Measurements from ENCODE around the gene OSBPL1A. TPM values are rescaled to one million over a fixed set of nuclear protein-coding genes. Genes with fewer than 3 reads are reported as not detected.

Gene OSBPL1A
- total RNA-seq, 6 donors from 2014 or later, result 33.3 to 64.5 (median 55.4) TPM

GRCh38 chr18:24277516-24278195 is 120.0 kb downstream of the OSBPL1A start:
- H3K4me3 ChIP-seq, result no peak overlapping the region
- DNase-seq, result no peak
- peaks cover 9 to 20% (median 14%) of the 10 kb centered on the region in 4 donors for H3K4me1 ChIP-seq
- no peak overlapping the region for H3K27ac ChIP-seq
- no peak for ATAC-seq (ENCODE audit: low FRiP score in 2 of 2)
- H3K36me3 ChIP-seq, result no peaks in the 10 kb centered on the region
- 62 to 71% methylated on average over 4 of the region's 4 CpGs for WGBS, 2 donors
- H3K9me3 ChIP-seq, result no peaks in the 10 kb centered on the region
- H3K27me3 ChIP-seq, result no peaks in the 10 kb centered on the region
- TF ChIP-seq EP300 (IDR thresholded peaks at IDR 0.05) (no peak), POLR2AphosphoS5 (IDR thresholded peaks at IDR 0.05) (no peak), CTCF (IDR thresholded peaks at IDR 0.05) (no peak), POLR2A (IDR thresholded peaks at IDR 0.05) (no peak)

- Histone ChIP-seq H3K9me3 (no peaks in the 10 kb centered on the region), H3K27ac (no peak overlapping the region), H3K36me3 (no peaks in the 10 kb centered on the region), H3K4me3 (no peak overlapping the region), H3K27me3 (no peaks in the 10 kb centered on the region), H3K4me1 (peaks cover 9 to 25% (median 17%) of the 10 kb centered on the region in 4 donors)
- DNase-seq (no peak), ATAC-seq (ENCODE audit: low FRiP score in 2 of 2) (no peak)
- TF ChIP-seq POLR2A (IDR thresholded peaks at IDR 0.05) (no peak), POLR2AphosphoS5 (IDR thresholded peaks at IDR 0.05) (no peak), CTCF (IDR thresholded peaks at IDR 0.05) (no peak), EP300 (IDR thresholded peaks at IDR 0.05) (no peak)
Observed at GRCh38 chr18:24276994-24277393, 120.6 kb downstream of the OSBPL1A start.

DNA sequence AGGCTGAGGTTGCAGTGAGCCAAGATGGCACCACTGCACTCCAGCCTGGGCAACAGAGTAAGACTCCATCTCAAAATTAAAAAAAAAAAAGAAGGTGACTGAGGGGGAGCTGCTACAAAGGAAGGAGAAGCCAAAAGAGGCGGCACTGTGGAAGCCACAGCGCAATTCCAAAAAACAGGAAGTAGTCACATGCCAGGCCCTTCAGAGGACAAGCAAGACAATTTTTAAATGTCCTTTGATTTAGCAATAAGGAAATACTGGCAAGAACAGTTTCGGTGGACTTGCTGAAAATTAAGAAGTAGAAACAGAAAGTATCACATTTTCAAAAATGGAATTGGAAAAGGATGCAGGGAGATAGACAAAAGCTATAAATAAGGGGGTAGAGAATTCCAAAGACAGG is 122.8 kb downstream of the OSBPL1A start:
- Histone ChIP-seq H3K9me3 (no peaks in the 10 kb centered on the region), H3K27me3 (no peaks in the 10 kb centered on the region), H3K4me1 (peaks cover 15 to 40% (median 21%) of the 10 kb centered on the region in 4 donors), H3K36me3 (no peaks in the 10 kb centered on the region), H3K4me3 (no peak overlapping the region), H3K27ac (peak overlapping the region; percentile 12 to 32 (median 25))
- ATAC-seq (ENCODE audit: low FRiP score in 2 of 2) (peak in 1 of 2 donors; percentile 37), DNase-seq (peak in 1 of 2 donors; percentile 54)
- 31 to 40% methylated on average over 3 of the region's 3 CpGs for WGBS, 2 donors
- TF ChIP-seq CTCF (IDR thresholded peaks at IDR 0.05) (no peak), POLR2AphosphoS5 (IDR thresholded peaks at IDR 0.05) (no peak), EP300 (IDR thresholded peaks at IDR 0.05) (no peak), POLR2A (IDR thresholded peaks at IDR 0.05) (no peak)

- DNase-seq, result no peak
- 88 to 95% methylated on average over 2 of the region's 2 CpGs for WGBS, 2 donors
Observed at GRCh38 chr18:24273596-24273995, 124.0 kb downstream of the OSBPL1A start.

More at GRCh38 chr18:24273596-24273995, 124.0 kb downstream of the OSBPL1A start:
- peak in 1 of 2 donors; percentile 30 for ATAC-seq (ENCODE audit: low FRiP score in 2 of 2)
- H3K9me3 ChIP-seq, result no peaks in the 10 kb centered on the region
- TF ChIP-seq EP300 (IDR thresholded peaks at IDR 0.05), result no peak
- TF ChIP-seq POLR2AphosphoS5 (IDR thresholded peaks at IDR 0.05), result no peak
- no peak for TF ChIP-seq CTCF (IDR thresholded peaks at IDR 0.05)
- TF ChIP-seq POLR2A (IDR thresholded peaks at IDR 0.05), result no peak
- H3K4me1 ChIP-seq, result peaks cover 15 to 40% (median 21%) of the 10 kb centered on the region in 4 donors
- H3K27me3 ChIP-seq, result no peaks in the 10 kb centered on the region
- no peak overlapping the region for H3K4me3 ChIP-seq
- H3K27ac ChIP-seq, result no peak overlapping the region
- H3K36me3 ChIP-seq, result no peaks in the 10 kb centered on the region
